Nephron (organoid): ENCODE results near the gene KCNIP4.

Experiments
- H3K27ac Mint-ChIP-seq, 3 experiments: 2 replicates each; pipeline ENCODE4 v1.8.0; 2020; ENCODE audit warnings: mixed read lengths in 3 of 3, mild to moderate bottlenecking in 2 of 3, moderate library complexity in 1 of 3
- H3K27me3 Mint-ChIP-seq: 2 replicates; pipeline ENCODE4 v1.8.0; 2021; ENCODE audit warnings: low read depth, mild to moderate bottlenecking, moderate library complexity, mixed read lengths
- H3K36me3 Mint-ChIP-seq: 2 replicates; pipeline ENCODE4 v1.8.0; 2020; ENCODE audit warnings: low read depth, mixed read lengths
- H3K4me1 Mint-ChIP-seq: 2 replicates; pipeline ENCODE4 v1.8.0; 2020; ENCODE audit warnings: mixed read lengths
- H3K4me3 Mint-ChIP-seq, 3 experiments: 2 replicates each; pipeline ENCODE4 v1.8.0; 2020; ENCODE audit warnings: mild to moderate bottlenecking in 3 of 3, mixed read lengths in 3 of 3, moderate library complexity in 2 of 3
- H3K9me3 Mint-ChIP-seq: 2 replicates; pipeline ENCODE4 v1.8.0; 2020; ENCODE audit warnings: mixed read lengths
- TF ChIP-seq, protein P1 (sequence below), 3 experiments: fragments of 200-600 bp; sonication (generic); IDR thresholded peaks; one replicate each; pipeline ENCODE4 v1.5.0; 2021; ENCODE audit warnings: antibody characterized with exemption in 3 of 3; ENCODE audit not compliant: unreplicated experiment in 3 of 3

KCNIP4 gene

DNA sequence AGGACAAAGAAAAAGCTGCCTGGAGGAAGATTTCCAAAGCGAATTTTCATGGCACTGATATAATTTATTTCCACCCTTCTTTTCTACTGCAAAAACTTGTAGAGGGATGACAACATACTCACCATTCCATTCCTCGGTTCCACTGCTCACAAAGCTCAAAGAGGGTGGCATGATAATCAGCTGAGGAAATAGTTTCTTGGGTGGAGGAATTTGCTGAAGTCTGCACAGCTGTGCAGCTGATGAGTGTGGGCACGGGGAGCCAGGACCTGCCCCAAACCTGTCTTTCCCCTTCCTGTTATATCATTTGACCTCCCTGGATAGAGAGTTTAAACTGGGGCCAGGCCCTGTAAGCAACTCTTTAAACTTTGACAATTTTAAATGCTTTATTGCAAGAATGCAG, 1087.7 kb downstream of the KCNIP4 start:
- TF ChIP-seq, protein P1, sequence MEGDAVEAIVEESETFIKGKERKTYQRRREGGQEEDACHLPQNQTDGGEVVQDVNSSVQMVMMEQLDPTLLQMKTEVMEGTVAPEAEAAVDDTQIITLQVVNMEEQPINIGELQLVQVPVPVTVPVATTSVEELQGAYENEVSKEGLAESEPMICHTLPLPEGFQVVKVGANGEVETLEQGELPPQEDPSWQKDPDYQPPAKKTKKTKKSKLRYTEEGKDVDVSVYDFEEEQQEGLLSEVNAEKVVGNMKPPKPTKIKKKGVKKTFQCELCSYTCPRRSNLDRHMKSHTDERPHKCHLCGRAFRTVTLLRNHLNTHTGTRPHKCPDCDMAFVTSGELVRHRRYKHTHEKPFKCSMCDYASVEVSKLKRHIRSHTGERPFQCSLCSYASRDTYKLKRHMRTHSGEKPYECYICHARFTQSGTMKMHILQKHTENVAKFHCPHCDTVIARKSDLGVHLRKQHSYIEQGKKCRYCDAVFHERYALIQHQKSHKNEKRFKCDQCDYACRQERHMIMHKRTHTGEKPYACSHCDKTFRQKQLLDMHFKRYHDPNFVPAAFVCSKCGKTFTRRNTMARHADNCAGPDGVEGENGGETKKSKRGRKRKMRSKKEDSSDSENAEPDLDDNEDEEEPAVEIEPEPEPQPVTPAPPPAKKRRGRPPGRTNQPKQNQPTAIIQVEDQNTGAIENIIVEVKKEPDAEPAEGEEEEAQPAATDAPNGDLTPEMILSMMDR (IDR thresholded peaks at IDR 0.05; ENCODE audit: unreplicated experiment in 3 of 3) = no peak
- H3K4me3 Mint-ChIP-seq = no peak overlapping the region

DNA sequence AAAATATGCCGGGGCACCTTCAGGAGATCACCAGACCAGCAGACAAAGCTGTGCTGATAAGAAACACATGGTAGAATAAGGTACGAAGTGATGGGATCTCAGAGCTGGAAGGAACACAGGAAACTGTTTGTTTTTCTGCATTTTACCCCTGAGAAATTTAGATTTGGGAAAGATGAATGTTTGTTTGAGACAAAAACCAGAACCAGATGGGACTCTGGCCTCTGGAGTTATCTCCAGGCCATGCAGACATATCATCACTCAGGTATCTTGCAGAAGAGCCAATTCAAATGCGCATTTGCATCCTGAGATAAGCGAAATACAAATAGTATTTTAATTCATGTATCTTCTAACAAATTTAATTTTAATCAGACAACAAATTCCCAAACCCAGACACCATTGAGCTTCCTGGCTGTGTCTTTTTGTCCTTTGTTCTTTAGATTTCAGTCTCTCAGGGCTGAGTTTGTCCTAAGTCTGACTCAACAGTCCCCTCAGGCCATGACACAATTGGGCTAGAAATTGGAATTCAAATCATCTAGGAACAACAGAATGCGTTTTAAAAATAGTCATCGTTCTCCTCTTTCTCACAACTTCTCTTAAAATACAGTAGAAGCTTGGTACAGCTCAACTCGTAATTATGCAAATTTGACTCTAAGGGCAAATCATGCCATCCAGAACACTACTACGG, 1089.3 kb downstream of the KCNIP4 start:
- no peak overlapping the region for H3K4me3 Mint-ChIP-seq
- H3K9me3 Mint-ChIP-seq = no peaks in the 10 kb centered on the region
- H3K36me3 Mint-ChIP-seq = no peaks in the 10 kb centered on the region
- peaks cover 4% of the 10 kb centered on the region for H3K27me3 Mint-ChIP-seq
- no peak overlapping the region for H3K27ac Mint-ChIP-seq
- no peaks in the 10 kb centered on the region for H3K4me1 Mint-ChIP-seq
- TF ChIP-seq, protein P1 (IDR thresholded peaks at IDR 0.05; ENCODE audit: unreplicated experiment in 3 of 3) = no peak

More for the DNA sequence above, 1087.7 kb downstream of the KCNIP4 start:
- H3K36me3 Mint-ChIP-seq = no peaks in the 10 kb centered on the region
- H3K4me1 Mint-ChIP-seq = no peaks in the 10 kb centered on the region
- no peaks in the 10 kb centered on the region for H3K9me3 Mint-ChIP-seq
- no peak overlapping the region for H3K27ac Mint-ChIP-seq
- peaks cover under 1% of the 10 kb centered on the region for H3K27me3 Mint-ChIP-seq

DNA sequence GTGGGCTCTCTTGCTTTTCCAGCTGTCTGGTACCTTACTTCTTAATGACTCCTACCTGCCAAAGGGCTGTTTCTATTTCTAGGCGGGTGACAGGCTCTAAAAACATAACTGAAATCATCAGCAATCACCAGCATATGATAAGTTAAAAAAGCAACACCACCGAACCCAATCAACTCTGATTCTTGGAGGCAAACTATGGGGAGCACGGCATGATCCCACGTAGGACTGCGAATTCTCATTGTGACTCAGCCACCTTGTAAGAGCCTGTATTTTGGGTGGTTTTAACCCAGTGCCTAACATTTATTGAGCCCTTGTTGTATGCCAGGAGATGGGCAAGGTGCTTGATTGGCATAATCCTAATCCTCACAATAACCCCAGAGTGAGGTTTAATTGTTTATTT, 1091.5 kb downstream of the KCNIP4 start:
- H3K27ac Mint-ChIP-seq = no peak overlapping the region

DNA sequence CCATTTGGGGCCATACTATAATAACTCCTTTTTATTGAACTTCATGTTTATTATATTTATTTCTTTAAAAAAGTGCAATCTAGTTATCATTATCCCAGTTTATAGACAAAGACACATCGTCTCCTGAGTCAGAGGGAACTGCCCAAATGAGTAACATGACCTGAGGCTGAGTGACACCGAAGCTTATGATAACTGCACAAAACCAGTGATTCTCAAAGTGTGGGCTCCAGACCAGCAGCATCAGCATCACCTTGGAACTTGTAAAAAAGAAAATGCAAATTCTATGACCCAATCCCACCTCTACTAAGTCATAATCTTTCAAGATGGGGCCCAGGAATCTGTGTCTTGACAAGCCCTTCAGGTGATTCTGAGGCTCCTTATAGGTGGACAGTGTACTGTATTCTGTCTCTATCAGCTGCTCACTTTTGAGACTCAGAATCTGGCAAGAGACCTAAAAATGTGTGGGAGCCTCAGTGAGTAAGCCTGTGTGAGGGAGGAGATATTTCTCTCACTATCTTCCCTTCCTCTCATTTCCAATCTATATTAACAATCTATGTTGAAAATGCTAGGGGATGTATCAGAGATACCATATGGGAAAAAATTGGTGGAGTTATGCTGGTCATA, 1101.3 kb downstream of the KCNIP4 start:
- Mint-ChIP-seq H3K9me3 (peaks cover 3% of the 10 kb centered on the region), H3K4me3 (no peak overlapping the region), H3K27ac (no peak overlapping the region), H3K4me1 (no peaks in the 10 kb centered on the region), H3K27me3 (peaks cover 3% of the 10 kb centered on the region), H3K36me3 (no peaks in the 10 kb centered on the region)
- TF ChIP-seq, protein P1 (IDR thresholded peaks at IDR 0.05; ENCODE audit: unreplicated experiment in 3 of 3) = no peak

More for the DNA sequence above, 1091.5 kb downstream of the KCNIP4 start:
- TF ChIP-seq, protein P1 (IDR thresholded peaks at IDR 0.05; ENCODE audit: unreplicated experiment in 3 of 3) = no peak
- peaks cover 4% of the 10 kb centered on the region for H3K27me3 Mint-ChIP-seq
- peaks cover 8% of the 10 kb centered on the region for H3K9me3 Mint-ChIP-seq
- H3K36me3 Mint-ChIP-seq = no peaks in the 10 kb centered on the region
- no peaks in the 10 kb centered on the region for H3K4me1 Mint-ChIP-seq
- H3K4me3 Mint-ChIP-seq = no peak overlapping the region

DNA sequence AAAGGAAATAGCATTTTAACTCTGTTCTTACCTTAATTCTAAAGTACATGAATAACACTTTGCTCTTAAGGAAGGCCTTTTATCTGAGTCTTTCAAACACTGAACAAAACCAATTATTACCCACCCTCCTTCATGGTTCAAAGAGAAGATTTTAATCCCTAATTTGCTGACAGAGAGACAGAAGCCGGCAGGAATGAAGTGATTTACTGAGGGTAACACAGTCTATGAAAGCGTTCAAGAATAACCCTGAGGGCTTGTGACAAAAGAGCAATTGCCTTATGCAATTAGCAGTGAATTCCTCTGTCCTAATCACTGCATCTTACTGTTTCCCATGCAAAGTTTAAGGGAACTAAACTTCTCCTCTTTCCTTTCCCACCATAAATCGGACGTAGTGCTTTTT, 1104.3 kb downstream of the KCNIP4 start:
- Mint-ChIP-seq H3K27ac (no peak overlapping the region), H3K4me3 (no peak overlapping the region), H3K4me1 (no peaks in the 10 kb centered on the region), H3K27me3 (peaks cover 7% of the 10 kb centered on the region), H3K9me3 (no peaks in the 10 kb centered on the region), H3K36me3 (no peaks in the 10 kb centered on the region)
- TF ChIP-seq, protein P1 (IDR thresholded peaks at IDR 0.05; ENCODE audit: unreplicated experiment in 3 of 3) = no peak
